ENCODE results near the gene GLE1.

DNA sequence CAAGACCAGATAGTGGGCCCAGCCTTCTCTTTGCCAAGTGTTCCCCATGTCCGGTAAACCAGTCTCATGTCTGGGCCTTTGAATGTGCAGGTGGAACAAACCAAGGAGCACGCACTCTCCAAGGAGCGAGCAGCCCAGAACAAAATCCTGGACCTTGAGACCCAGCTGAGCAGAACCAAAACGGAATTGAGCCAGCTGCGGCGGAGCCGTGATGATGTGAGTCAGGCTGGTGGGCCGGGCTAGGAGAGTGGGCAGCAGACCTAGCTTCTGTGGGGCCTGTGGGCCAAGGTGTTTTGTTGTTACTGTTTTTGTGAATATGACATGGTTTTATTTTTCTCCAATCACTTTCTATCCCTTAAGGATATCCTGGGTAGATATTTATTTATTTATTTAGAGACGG lies 5.6 kb upstream of the GLE1 start:
- no peak for TF ChIP-seq CTCF (IDR thresholded peaks at IDR 0.05)
- no peak for TF ChIP-seq POLR2A (IDR thresholded peaks at IDR 0.05)

All from Peyer's patch (tissue), 4 donors.